Naive thymus-derived CD4-positive, alpha-beta T cell (primary cell): ENCODE results near the gene SH2D5. TPM values are rescaled to one million over a fixed set of nuclear protein-coding genes. Genes with fewer than 3 reads are reported as not detected.
A peak's percentile ranks its signal among the peaks of the same experiment; 100 is the strongest.

Source experiments
- ATAC-seq: fragments of 150-1000 bp; cut with Tn5 transposase; 2 replicates; pipeline ENCODE4 v1.10.0; 2021; ENCODE audit warnings: mild to moderate bottlenecking, moderate library complexity
- CTCF ChIA-PET: fragments of 350-600 bp; sonication (Branson Sonifier 250); formaldehyde crosslinking; loops from one replicate; lab custom pipeline; 2021; ENCODE audit warnings: antibody characterized with exemption; lab: Charles Lee
- POLR2A ChIA-PET: fragments of 350-600 bp; sonication (Branson Sonifier 250); formaldehyde crosslinking; loops from one replicate; lab custom pipeline; 2021; ENCODE audit warnings: antibody characterized with exemption, inconsistent platforms; lab: Charles Lee
- DNase-seq, 9 donors: peaks; one replicate each; pipeline versions ENCODE4 v3.0.0 to v3.0.0-alpha.2; 2020 to 2022; ENCODE audit warnings: mixed read lengths in 1 of 9
- H3K27ac ChIP-seq: one replicate; pipeline ENCODE4 v1.7.0; 2013; ENCODE audit warnings: mild to moderate bottlenecking, low read depth, low read length, moderate library complexity
- H3K27me3 ChIP-seq, 2 donors: one replicate each; pipeline ENCODE4 v1.7.0; 2013; ENCODE audit warnings: low read length in 2 of 2, mild to moderate bottlenecking in 2 of 2, moderate library complexity in 2 of 2; ENCODE audit not compliant: control insufficient read depth in 2 of 2, insufficient read depth in 2 of 2
- H3K36me3 ChIP-seq, 3 experiments: 1 replicate in 2 of 3; 2 replicates in 1 of 3; pipeline ENCODE4 v1.7.0; 2013; ENCODE audit warnings: low read length in 3 of 3, mild to moderate bottlenecking in 3 of 3, moderate library complexity in 1 of 3; ENCODE audit not compliant: insufficient read depth in 3 of 3, control insufficient read depth in 2 of 3
- H3K4me1 ChIP-seq, 2 donors: one replicate each; pipeline ENCODE4 v1.7.0; 2013; ENCODE audit warnings: low read length in 2 of 2, mild to moderate bottlenecking in 2 of 2, moderate library complexity in 1 of 2; ENCODE audit not compliant: control insufficient read depth in 2 of 2, insufficient read depth in 2 of 2
- H3K4me3 ChIP-seq: 2 replicates; pipeline ENCODE4 v1.7.0; 2013; ENCODE audit warnings: mild to moderate bottlenecking, low read length
- H3K9me3 ChIP-seq, 3 experiments: 1 replicate in 2 of 3; 2 replicates in 1 of 3; pipeline ENCODE4 v1.7.0; 2013; ENCODE audit warnings: low read length in 3 of 3; ENCODE audit not compliant: control insufficient read depth in 2 of 3
- H3K27ac Mint-ChIP-seq, 9 donors: one replicate each; pipeline ENCODE4 v1.8.0; 2020 to 2022; ENCODE audit warnings: mixed read lengths in 9 of 9, mild to moderate bottlenecking in 8 of 9, moderate library complexity in 5 of 9, inconsistent platforms in 2 of 9
- H3K27me3 Mint-ChIP-seq, 5 donors: one replicate each; pipeline ENCODE4 v1.8.0; 2021 to 2022; ENCODE audit warnings: mixed read lengths in 5 of 5, mild to moderate bottlenecking in 1 of 5
- H3K36me3 Mint-ChIP-seq, 5 donors: one replicate each; pipeline ENCODE4 v1.8.0; 2020 to 2022; ENCODE audit warnings: mixed read lengths in 5 of 5, mild to moderate bottlenecking in 3 of 5, inconsistent platforms in 1 of 5
- H3K4me1 Mint-ChIP-seq, 7 donors: one replicate each; pipeline ENCODE4 v1.8.0; 2020 to 2022; ENCODE audit warnings: mixed read lengths in 7 of 7, mild to moderate bottlenecking in 3 of 7, inconsistent platforms in 1 of 7
- H3K4me3 Mint-ChIP-seq, 10 donors: one replicate each; pipeline ENCODE4 v1.8.0; 2020 to 2022; ENCODE audit warnings: mild to moderate bottlenecking in 10 of 10, mixed read lengths in 10 of 10, moderate library complexity in 6 of 10, inconsistent platforms in 2 of 10
- H3K9me3 Mint-ChIP-seq, 11 donors: one replicate each; pipeline ENCODE4 v1.8.0; 2020 to 2022; ENCODE audit warnings: mixed read lengths in 11 of 11, mild to moderate bottlenecking in 4 of 11, inconsistent platforms in 1 of 11, moderate library complexity in 1 of 11
- intact Hi-C, 2 donors: fragments of 100-400 bp; cut with micrococcal nuclease; formaldehyde crosslinking; loops; one replicate each; pipeline ENCODE4 v1.15.1; 2023
- polyA plus RNA-seq, 2 donors: library from polyadenylated mRNA; unstranded; fragments of 300-500 nt; fragmentation: Illumina TruSeq; gene quantifications; one replicate each; pipeline ENCODE4 v1.2.3, GENCODE V29; 2021
- total RNA-seq, 6 experiments: library from RNA in 5 of 6; stranded (reverse) in 5 of 6; gene quantifications; 1 replicate in 5 of 6; 2 replicates in 1 of 6; pipeline ENCODE4 v1.2.3 and lab custom pipeline; 2021 to 2026

The SH2D5 gene
- total and polyA plus RNA-seq, 7 experiments from 2014 or later = 0.35 TPM; not detected in 5

GRCh38 chr1:20735581-20736111, 3.1 kb upstream of the SH2D5 start:
- CTCF ChIA-PET = no interaction called here
- Mint-ChIP-seq H3K27ac (no peak overlapping the region), H3K27me3 (peaks cover 0 to 23% (median 7%) of the 10 kb centered on the region in 5 donors), H3K4me3 (no peak overlapping the region), H3K4me1 (peaks cover 4 to 19% (median 12%) of the 10 kb centered on the region in 7 donors), H3K36me3 (peaks cover 0 to 21% (median 5%) of the 10 kb centered on the region in 5 donors), H3K9me3 (no peaks in the 10 kb centered on the region)
- no peak for ATAC-seq
- peaks cover 0 to 8% of the 10 kb centered on the region in 2 donors for H3K27me3 ChIP-seq
- H3K27ac ChIP-seq = no peak overlapping the region
- intact Hi-C loops = no loop called here
- H3K4me1 ChIP-seq = peaks cover 8 to 14% of the 10 kb centered on the region in 2 donors
- H3K4me3 ChIP-seq = no peak overlapping the region
- H3K36me3 ChIP-seq = peaks cover 0 to 23% (median 5%) of the 10 kb centered on the region in 3 experiments
- POLR2A ChIA-PET = interaction anchor here (0.6 kb wide), 1 partner anchor 225 kb away, joined by 3 read pairs; no protein-coding TSS in a partner anchor
- no peak for DNase-seq
- H3K9me3 ChIP-seq = no peaks in the 10 kb centered on the region

- H3K27me3 ChIP-seq = peaks cover 0 to 8% of the 10 kb centered on the region in 2 donors
- Mint-ChIP-seq H3K27me3 (peaks cover 5 to 44% (median 20%) of the 10 kb centered on the region in 5 donors), H3K4me3 (peak overlapping the region; percentile 86 to 95 (median 88)), H3K9me3 (no peaks in the 10 kb centered on the region), H3K36me3 (peaks cover 0 to 21% (median 5%) of the 10 kb centered on the region in 5 donors), H3K4me1 (peaks cover 8 to 23% (median 17%) of the 10 kb centered on the region in 7 donors), H3K27ac (peak overlapping the region in 5 of 9 donors; percentile 17 to 83 (median 49))
- intact Hi-C loops = loop anchor here (1.0 to 5.0 kb wide), 7 partner anchors 15 to 211 kb away; partner anchors contain the start of genes DDOST (in 1 of the 2), HP1BP3 (in 1 of the 2), KIF17 (in 1 of the 2) and PINK1 (in 1 of the 2)
- peak overlapping the region; percentile 63 for H3K4me3 ChIP-seq
- ChIA-PET CTCF (interaction anchor here (1.1 kb wide), 1 partner anchor 36 kb away, joined by 7 read pairs; no protein-coding TSS in a partner anchor), POLR2A (no interaction called here)
- peaks cover 0 to 10% (median 0%) of the 10 kb centered on the region in 3 experiments for H3K36me3 ChIP-seq
- peaks cover 8 to 14% of the 10 kb centered on the region in 2 donors for H3K4me1 ChIP-seq
- no peaks in the 10 kb centered on the region for H3K9me3 ChIP-seq
- ATAC-seq (no peak), DNase-seq (no peak)
- H3K27ac ChIP-seq = no peak overlapping the region
Observed at GRCh38 chr1:20733360-20733975, 965 bp upstream of the SH2D5 start.

GRCh38 chr1:20732071-20732587, 374 bp downstream of the SH2D5 start:
- H3K27ac ChIP-seq = no peak overlapping the region
- Mint-ChIP-seq H3K27ac (peak overlapping the region in 3 of 9 donors; percentile 59 to 73 (median 61)), H3K4me3 (peak overlapping the region; percentile 86 to 95 (median 88)), H3K36me3 (peaks cover 0 to 8% (median 0%) of the 10 kb centered on the region in 5 donors), H3K27me3 (peaks cover 10 to 49% (median 21%) of the 10 kb centered on the region in 5 donors), H3K9me3 (no peaks in the 10 kb centered on the region), H3K4me1 (peaks cover 10 to 23% (median 17%) of the 10 kb centered on the region in 7 donors)
- ATAC-seq (peak; percentile 68), DNase-seq (peak in 7 of 9 donors; percentile 28 to 71 (median 41))
- ChIA-PET CTCF (interaction anchor here (1.4 kb wide), 1 partner anchor 35 kb away, joined by 3 read pairs; no protein-coding TSS in a partner anchor), POLR2A (interaction anchor here (0.8 kb wide), 1 partner anchor 55 kb away, joined by 3 read pairs; the partner anchor contains the start of gene HP1BP3)
- peak overlapping the region; percentile 63 for H3K4me3 ChIP-seq
- H3K9me3 ChIP-seq = no peaks in the 10 kb centered on the region
- peaks cover 0 to 2% (median 0%) of the 10 kb centered on the region in 3 experiments for H3K36me3 ChIP-seq
- peaks cover 0 to 8% of the 10 kb centered on the region in 2 donors for H3K27me3 ChIP-seq
- H3K4me1 ChIP-seq = peaks cover 8 to 14% of the 10 kb centered on the region in 2 donors
- intact Hi-C loops = loop anchor here (2.0 to 5.0 kb wide), 4 partner anchors 13 to 209 kb away; partner anchors contain the start of genes HP1BP3 (in 1 of the 2), KIF17 (in 1 of the 2) and PINK1 (in 1 of the 2)

GRCh38 chr1:20731057-20731991, 1.2 kb downstream of the SH2D5 start:
- Mint-ChIP-seq H3K9me3 (no peaks in the 10 kb centered on the region), H3K4me3 (peak overlapping the region; percentile 59 to 95 (median 78)), H3K27ac (peak overlapping the region in 1 of 9 donors; percentile 48), H3K27me3 (peaks cover 10 to 49% (median 21%) of the 10 kb centered on the region in 5 donors), H3K36me3 (peaks cover 0 to 7% (median 0%) of the 10 kb centered on the region in 5 donors), H3K4me1 (peaks cover 10 to 23% (median 17%) of the 10 kb centered on the region in 7 donors)
- peaks cover 8 to 14% of the 10 kb centered on the region in 2 donors for H3K4me1 ChIP-seq
- intact Hi-C loops = loop anchor here (5.0 kb wide), 2 partner anchors 56 to 99 kb away; partner anchors contain the start of genes HP1BP3 (in 1 of the 2) and PINK1 (in 1 of the 2)
- ChIA-PET CTCF (interaction anchor here (1.4 kb wide), 1 partner anchor 35 kb away, joined by 3 read pairs; no protein-coding TSS in a partner anchor), POLR2A (interaction anchor here (0.6 to 0.8 kb wide), 2 partner anchors 56 to 68 kb away, joined by 3 read pairs; partner anchors contain the start of gene HP1BP3)
- ATAC-seq (peak; percentile 14), DNase-seq (peak in 2 of 9 donors; percentile 19 to 26)
- H3K27ac ChIP-seq = no peak overlapping the region
- H3K36me3 ChIP-seq = no peaks in the 10 kb centered on the region
- H3K9me3 ChIP-seq = no peaks in the 10 kb centered on the region
- peak overlapping the region; percentile 27 for H3K4me3 ChIP-seq
- peaks cover 0 to 8% of the 10 kb centered on the region in 2 donors for H3K27me3 ChIP-seq

- H3K4me3 ChIP-seq = no peak overlapping the region
- ChIA-PET POLR2A (interaction anchor here (0.6 kb wide), 1 partner anchor 68 kb away, joined by 3 read pairs; no protein-coding TSS in a partner anchor), CTCF (interaction anchor here (1.4 kb wide), 1 partner anchor 34 kb away, joined by 3 read pairs; no protein-coding TSS in a partner anchor)
- no peaks in the 10 kb centered on the region for H3K36me3 ChIP-seq
- Mint-ChIP-seq H3K9me3 (no peaks in the 10 kb centered on the region), H3K4me3 (peak overlapping the region in 7 of 10 donors; percentile 29 to 95 (median 42)), H3K27me3 (peaks cover 10 to 49% (median 21%) of the 10 kb centered on the region in 5 donors), H3K4me1 (peaks cover 10 to 23% (median 17%) of the 10 kb centered on the region in 7 donors), H3K27ac (no peak overlapping the region), H3K36me3 (peaks cover 0 to 4% (median 0%) of the 10 kb centered on the region in 5 donors)
- intact Hi-C loops = loop anchor here (5.0 kb wide), 2 partner anchors 57 to 98 kb away; partner anchors contain the start of genes HP1BP3 (in 1 of the 2) and PINK1 (in 1 of the 2)
- H3K9me3 ChIP-seq = no peaks in the 10 kb centered on the region
- H3K27ac ChIP-seq = no peak overlapping the region
- ATAC-seq (no peak), DNase-seq (no peak)
- H3K27me3 ChIP-seq = peaks cover 0 to 8% of the 10 kb centered on the region in 2 donors
- peaks cover 8 to 14% of the 10 kb centered on the region in 2 donors for H3K4me1 ChIP-seq
Observed at GRCh38 chr1:20730690-20731056, 1.8 kb downstream of the SH2D5 start.
